Endothelial cell of umbilical vein (primary cell): Measurements from ENCODE around the gene UBE2H. TPM values are rescaled to one million over a fixed set of nuclear protein-coding genes. Genes with fewer than 3 reads are reported as not detected.

Source experiments
- BruUV-seq: library from RNA; stranded (reverse); fragments of 400-500 nt; replicated peaks from 2 replicates; lab custom pipeline; 2021; lab: Mats Ljungman, UMichigan
- CTCF ChIA-PET: fragments of 300-600, 350-600 bp; sonication (Branson Sonifier 250); formaldehyde crosslinking; loops from one replicate; lab custom pipeline; 2021; ENCODE audit warnings: antibody characterized with exemption, inconsistent platforms; lab: Charles Lee
- POLR2A ChIA-PET: fragments of 300-600, 350-600 bp; sonication (Branson Sonifier 250); formaldehyde crosslinking; loops from one replicate; lab custom pipeline; 2021; ENCODE audit warnings: antibody characterized with exemption, inconsistent platforms; lab: Charles Lee
- DNase-seq: peaks from one replicate; pipeline ENCODE4 v3.0.0-alpha.2; 2011; ENCODE audit warnings: low read depth, low spot score
- FAIRE-seq: peaks from 2 replicates; lab custom pipeline; 2011; peaks lifted over from hg19 to GRCh38; lab: Jason Lieb, UNC
- H2AFZ ChIP-seq: 2 replicates; pipeline ENCODE4 v1.6.0; 2012; ENCODE audit warnings: low read depth, low read length, control low read depth, inconsistent platforms
- H3K27ac ChIP-seq: 2 replicates; pipeline ENCODE4 v1.5.1; 2011; ENCODE audit warnings: low read depth, mild to moderate bottlenecking, control low read depth, low read length, moderate library complexity; ENCODE audit not compliant: insufficient read depth
- H3K27me3 ChIP-seq, 2 experiments: 2 replicates each; pipeline versions ENCODE4 v1.6.0 to v1.6.1; 2011; ENCODE audit warnings: low read length in 2 of 2, mixed read lengths in 1 of 2; ENCODE audit not compliant: control insufficient read depth in 2 of 2, insufficient read depth in 2 of 2
- H3K36me3 ChIP-seq, 2 experiments: 2 replicates in 1 of 2; 3 replicates in 1 of 2; pipeline ENCODE4 v1.5.1; 2011; ENCODE audit warnings: low read length in 2 of 2, mild to moderate bottlenecking in 1 of 2, moderate library complexity in 1 of 2; ENCODE audit not compliant: control insufficient read depth in 2 of 2, insufficient read depth in 2 of 2; ENCODE audit errors: extremely low read depth in 1 of 2
- H3K4me1 ChIP-seq: 3 replicates; pipeline ENCODE4 v1.5.1; 2011; ENCODE audit warnings: mild to moderate bottlenecking, low read length; ENCODE audit not compliant: control insufficient read depth, insufficient read depth; ENCODE audit errors: extremely low read depth
- H3K4me2 ChIP-seq: 2 replicates; pipeline ENCODE4 v1.6.1; 2011; ENCODE audit warnings: low read length, control low read depth, mixed read lengths; ENCODE audit not compliant: insufficient read depth
- H3K4me3 ChIP-seq, 3 experiments: fragments of 200-600 bp in 1 of 3; sonication (generic), shearing (Covaris generic) in 1 of 3; replicated peaks in 1 of 3; 2 replicates each; pipeline ENCODE4 v1.5.1; 2011 to 2016; ENCODE audit warnings: control low read depth in 3 of 3, low read length in 3 of 3, mild to moderate bottlenecking in 2 of 3, inconsistent platforms in 1 of 3, low read depth in 1 of 3, moderate library complexity in 1 of 3; ENCODE audit not compliant: insufficient read depth in 1 of 3
- H3K79me2 ChIP-seq: 2 replicates; pipeline ENCODE4 v1.6.0; 2012; ENCODE audit warnings: low read length, inconsistent platforms; ENCODE audit not compliant: control insufficient read depth, insufficient read depth
- H3K9ac ChIP-seq: replicated peaks from 2 replicates; pipeline ENCODE3; 2011; ENCODE audit warnings: low read length, control low read depth; ENCODE audit not compliant: insufficient read depth; ENCODE audit errors: extremely low read depth
- H3K9me1 ChIP-seq: replicated peaks from 3 replicates; pipeline ENCODE4 v1.6.0; 2011; ENCODE audit warnings: mild to moderate bottlenecking, low read length; ENCODE audit not compliant: control insufficient read depth, insufficient read depth; ENCODE audit errors: extremely low read depth
- H3K9me3 ChIP-seq: replicated peaks from 2 replicates; pipeline ENCODE4 v1.5.1; 2012; ENCODE audit warnings: low read length, inconsistent platforms; ENCODE audit not compliant: control insufficient read depth, insufficient read depth
- H4K20me1 ChIP-seq: replicated peaks from 2 replicates; pipeline ENCODE3; 2011; ENCODE audit warnings: mild to moderate bottlenecking, low read length; ENCODE audit not compliant: control insufficient read depth, insufficient read depth; ENCODE audit errors: extremely low read depth
- EZH2 ChIP-seq: IDR thresholded peaks from 2 replicates; pipeline ENCODE4 v1.6.1; 2012; ENCODE audit warnings: borderline replicate concordance, low read depth, mild to moderate bottlenecking, moderate library complexity, low read length, inconsistent platforms; ENCODE audit not compliant: severe bottlenecking
- FOS ChIP-seq: IDR thresholded peaks from 2 replicates; pipeline ENCODE4 v1.6.1; 2011; ENCODE audit warnings: mild to moderate bottlenecking, low read length, moderate library complexity, borderline replicate concordance; ENCODE audit not compliant: insufficient read depth
- GATA2 ChIP-seq: IDR thresholded peaks from 2 replicates; pipeline ENCODE4 v1.7.0; 2011; ENCODE audit warnings: low read depth, mild to moderate bottlenecking, moderate library complexity, mixed read lengths, low read length; ENCODE audit not compliant: insufficient read length, insufficient read depth
- JUN ChIP-seq: IDR thresholded peaks from 2 replicates; pipeline ENCODE4 v1.6.1; 2011; ENCODE audit warnings: borderline replicate concordance, low read depth; ENCODE audit not compliant: insufficient read length, insufficient read depth
- MYC ChIP-seq: IDR thresholded peaks from one replicate; pipeline ENCODE4 v1.6.1; 2011; ENCODE audit warnings: mild to moderate bottlenecking, low read depth, low read length
- POLR2A ChIP-seq: IDR thresholded peaks from 2 replicates; pipeline ENCODE4 v1.6.1; 2012; ENCODE audit warnings: low read depth, mild to moderate bottlenecking, control low read depth, low read length
- POLR2AphosphoS5 ChIP-seq: IDR thresholded peaks from 2 replicates; pipeline ENCODE4 v1.6.1; 2012; ENCODE audit warnings: low read depth, mild to moderate bottlenecking, control low read depth, low read length, moderate library complexity; ENCODE audit not compliant: insufficient read depth
- dilution Hi-C: fragments of 300-500 bp; cut with MboI; formaldehyde crosslinking; loops from one replicate; pipeline ENCODE4 v1.15.0; 2019; ENCODE audit warnings: low sequenced_read_pairs; ENCODE audit not compliant: extremely low pct_ligation_motif_present
- intact Hi-C: fragments of 100-400 bp; cut with micrococcal nuclease; formaldehyde crosslinking; loops from one replicate; pipeline ENCODE4 v1.10.0; 2022
- polyA plus RNA-seq, 4 experiments: library from polyadenylated mRNA; depleted of rRNA in 3 of 4; stranded (reverse) in 3 of 4; unstranded in 1 of 4; fragments of >200 nt; gene quantifications; 2 replicates each; pipeline versions ENCODE4 v1.2.1 to v1.2.3, GENCODE V29; 2011 to 2012; ENCODE audit warnings: missing spikeins in 1 of 4
- total RNA-seq: library from RNA; stranded (reverse); gene quantifications from 2 replicates; pipeline ENCODE4 v1.2.3, GENCODE V29; 2021
- TF ChIP-seq, protein P1 (sequence below): IDR thresholded peaks from 2 replicates; pipeline ENCODE4 v1.6.1; 2011; ENCODE audit not compliant: insufficient read depth, insufficient read length
- TF ChIP-seq, protein P2 (sequence below), 2 donors: IDR thresholded peaks; 1 replicate in 1 of 2; 2 replicates in 1 of 2; pipeline ENCODE4 v1.5.1; 2011; ENCODE audit warnings: low read length in 2 of 2, mild to moderate bottlenecking in 2 of 2, moderate library complexity in 2 of 2, control low read depth in 1 of 2, inconsistent platforms in 1 of 2, low read depth in 1 of 2; ENCODE audit not compliant: insufficient read depth in 1 of 2; ENCODE audit errors: extremely low read depth in 1 of 2

UBE2H gene
- total and polyA plus RNA-seq, 2 donors (not counting 3 experiments of a cell fraction or from before 2014, with no cell fraction given): 51.7 to 90.1 TPM

DNA sequence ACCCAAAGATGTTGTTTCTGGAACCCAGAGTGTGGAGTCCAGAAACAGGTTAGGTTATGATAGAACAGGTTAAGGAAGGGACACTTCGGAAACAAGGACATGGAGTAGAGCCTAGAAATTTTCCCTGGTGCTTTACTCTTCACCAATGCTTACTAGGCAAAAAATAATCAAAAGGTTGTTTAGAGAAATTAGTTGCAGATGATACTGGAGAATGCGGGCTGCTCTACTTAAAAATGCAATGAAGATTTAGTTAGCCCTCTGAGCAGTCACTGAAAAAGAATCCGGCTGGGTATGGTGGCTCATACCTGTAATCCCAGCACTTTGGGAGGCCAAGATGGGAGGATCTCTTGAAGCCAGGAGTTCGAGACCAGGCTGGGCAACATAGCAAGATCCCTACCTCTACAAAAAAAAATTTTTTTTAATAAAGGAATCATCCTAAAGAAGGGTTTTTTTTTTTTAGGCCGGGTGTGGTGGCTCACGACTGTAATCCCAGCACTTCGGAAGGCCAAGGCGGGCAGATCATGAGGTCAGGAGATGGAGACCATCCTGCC is 3.3 kb upstream of the UBE2H start:
- H3K4me3 ChIP-seq: no peak overlapping the region
- H3K27me3 ChIP-seq: no peaks in the 10 kb centered on the region
- intact Hi-C loops (no loop called here), dilution Hi-C loops (no loop called here)
- no peak overlapping the region for H3K4me2 ChIP-seq
- TF ChIP-seq POLR2AphosphoS5 (no peak), POLR2A (no peak)
- H3K36me3 ChIP-seq: no peaks in the 10 kb centered on the region
- H3K27ac ChIP-seq: no peak overlapping the region
- ChIA-PET CTCF (interaction anchor here (0.8 kb wide), 1 partner anchor 10 kb away, joined by 3 read pairs; no protein-coding TSS in a partner anchor), POLR2A (interaction anchor here (0.7 kb wide), 1 partner anchor 10 kb away, joined by 3 read pairs; no protein-coding TSS in a partner anchor)
- no peaks in the 10 kb centered on the region for H3K9me1 ChIP-seq
- no peak overlapping the region for H3K9ac ChIP-seq
- H4K20me1 ChIP-seq: no peaks in the 10 kb centered on the region
- H3K4me1 ChIP-seq: peaks cover 17% of the 10 kb centered on the region
- no peak overlapping the region for H2AFZ ChIP-seq
- no TSS peak for BruUV-seq
- peaks cover 15% of the 10 kb centered on the region for H3K79me2 ChIP-seq
- no peak for DNase-seq
- no peak for FAIRE-seq
- no peaks in the 10 kb centered on the region for H3K9me3 ChIP-seq

- intact Hi-C loops: loop anchor here (1.0 to 5.0 kb wide), 2 partner anchors 57 to 125 kb away; no protein-coding TSS in a partner anchor
- Histone ChIP-seq H3K4me3 (peak overlapping the region; percentile 73 to 99 (median 91)), H4K20me1 (peaks cover under 1% of the 10 kb centered on the region), H3K9me1 (no peaks in the 10 kb centered on the region), H3K27ac (peak overlapping the region; percentile 97), H3K27me3 (no peaks in the 10 kb centered on the region), H3K36me3 (no peaks in the 10 kb centered on the region), H3K4me2 (peak overlapping the region; percentile 94), H3K9ac (peak overlapping the region; percentile 98), H3K4me1 (peaks cover 23% of the 10 kb centered on the region), H2AFZ (no peak overlapping the region), H3K79me2 (peaks cover 52% of the 10 kb centered on the region), H3K9me3 (no peaks in the 10 kb centered on the region)
- no peak for TF ChIP-seq MYC
- TF ChIP-seq EZH2: no peak
- no peak for TF ChIP-seq POLR2A
- TF ChIP-seq, protein P1, sequence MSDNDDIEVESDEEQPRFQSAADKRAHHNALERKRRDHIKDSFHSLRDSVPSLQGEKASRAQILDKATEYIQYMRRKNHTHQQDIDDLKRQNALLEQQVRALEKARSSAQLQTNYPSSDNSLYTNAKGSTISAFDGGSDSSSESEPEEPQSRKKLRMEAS: no peak
- no peak for TF ChIP-seq JUN
- TF ChIP-seq POLR2AphosphoS5: no peak
- TF ChIP-seq GATA2: no peak
- TF ChIP-seq, protein P2, sequence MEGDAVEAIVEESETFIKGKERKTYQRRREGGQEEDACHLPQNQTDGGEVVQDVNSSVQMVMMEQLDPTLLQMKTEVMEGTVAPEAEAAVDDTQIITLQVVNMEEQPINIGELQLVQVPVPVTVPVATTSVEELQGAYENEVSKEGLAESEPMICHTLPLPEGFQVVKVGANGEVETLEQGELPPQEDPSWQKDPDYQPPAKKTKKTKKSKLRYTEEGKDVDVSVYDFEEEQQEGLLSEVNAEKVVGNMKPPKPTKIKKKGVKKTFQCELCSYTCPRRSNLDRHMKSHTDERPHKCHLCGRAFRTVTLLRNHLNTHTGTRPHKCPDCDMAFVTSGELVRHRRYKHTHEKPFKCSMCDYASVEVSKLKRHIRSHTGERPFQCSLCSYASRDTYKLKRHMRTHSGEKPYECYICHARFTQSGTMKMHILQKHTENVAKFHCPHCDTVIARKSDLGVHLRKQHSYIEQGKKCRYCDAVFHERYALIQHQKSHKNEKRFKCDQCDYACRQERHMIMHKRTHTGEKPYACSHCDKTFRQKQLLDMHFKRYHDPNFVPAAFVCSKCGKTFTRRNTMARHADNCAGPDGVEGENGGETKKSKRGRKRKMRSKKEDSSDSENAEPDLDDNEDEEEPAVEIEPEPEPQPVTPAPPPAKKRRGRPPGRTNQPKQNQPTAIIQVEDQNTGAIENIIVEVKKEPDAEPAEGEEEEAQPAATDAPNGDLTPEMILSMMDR (IDR thresholded peaks at IDR 0.05; ENCODE audit: extremely low read depth in 1 of 2, insufficient read depth in 1 of 2, low read depth in 1 of 2, low read length in 2 of 2): no peak
- no peak for TF ChIP-seq FOS
- DNase-seq (peak; percentile 45), FAIRE-seq (no peak)
- no TSS peak for BruUV-seq
- POLR2A ChIA-PET: interaction anchor here (1.6 to 1.8 kb wide), 2 partner anchors 18 to 57 kb away, joined by 9 read pairs; no protein-coding TSS in a partner anchor
- CTCF ChIA-PET: interaction anchor here (0.7 to 6.4 kb wide), 7 partner anchors 18 to 126 kb away, joined by 3 to 59 read pairs (median 3); no protein-coding TSS in a partner anchor
- dilution Hi-C loops: no loop called here
Observed at GRCh38 chr7:129952086-129952652, 591 bp downstream of the UBE2H start.
